K562 (cell line): ENCODE data around the gene TMEM45A. TPM values are rescaled to one million over a fixed set of nuclear protein-coding genes. Genes with fewer than 3 reads are reported as not detected.

ENCODE experiments used
- ZFP1 ChIP-seq: fragments of 450-650 bp; formaldehyde crosslinking; IDR thresholded peaks from 2 replicates; pipeline ENCODE4 v1.4.0; 2020; ENCODE audit warnings: mild to moderate bottlenecking, mixed read lengths
- ZNF407 ChIP-seq: fragments of 450-650 bp; IDR thresholded peaks from 2 replicates; pipeline ENCODE4 v1.6.1; 2016; ENCODE audit warnings: low read depth
- ZNF707 ChIP-seq: fragments of 250-450 bp; sonication (Bioruptor Pico); conservative IDR thresholded peaks from 2 replicates; pipeline ENCODE4 v1.8.0; 2022; ENCODE audit warnings: inconsistent platforms, mild to moderate bottlenecking, moderate library complexity
- polyA plus RNA-seq, 8 experiments: library from polyadenylated mRNA; depleted of rRNA in 4 of 8; stranded (reverse) in 5 of 8; unstranded in 3 of 8; fragments of >200 nt; fragmentation: Nextera tagmentation in 2 of 8; fragmentation: Illumina TruSeq in 1 of 8; extraction: Ambion mirVana in 2 of 8; extraction: Trizol in 1 of 8; gene quantifications; 2 replicates each; pipeline versions ENCODE4 v1.2.1 to v1.2.3, GENCODE V29; 2011 to 2014; ENCODE audit warnings: inconsistent platforms in 1 of 8, missing spikeins in 1 of 8
- total RNA-seq, 7 experiments: library from RNA; depleted of rRNA in 6 of 7; stranded (reverse); fragments of >200 nt in 6 of 7; fragmentation: Illumina TruSeq in 2 of 7; extraction: Trizol in 2 of 7; gene quantifications; 2 replicates each; pipeline versions ENCODE4 v1.2.1 to v1.2.3, GENCODE V29; 2011 to 2021; ENCODE audit warnings: low replicate concordance in 1 of 7

Gene TMEM45A
- total and polyA plus RNA-seq, 9 of the 15 experiments (the other 6 are each of a cell fraction or from before 2014, with no cell fraction given) = 0.41 to 4.1 (median 0.95) TPM

DNA sequence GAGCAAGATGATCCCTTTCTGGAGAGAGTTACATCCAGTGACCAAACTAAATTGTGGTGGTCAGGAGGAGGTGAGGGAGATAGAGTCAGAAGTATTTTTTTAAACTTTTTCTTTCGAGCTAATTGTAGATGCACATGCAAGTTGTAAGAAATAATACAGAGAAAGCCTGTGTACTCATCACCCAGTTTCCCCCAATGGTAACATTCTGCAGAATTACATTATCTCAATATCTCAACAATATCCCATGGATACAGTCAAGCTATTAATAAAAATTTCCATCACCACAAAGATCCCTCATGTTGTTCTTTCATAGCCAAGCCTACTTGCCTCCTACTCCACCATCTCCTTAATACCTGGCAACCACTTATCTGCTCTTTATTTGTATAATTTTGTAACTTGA is 3.3 kb upstream of the TMEM45A start (continued):
- TF ChIP-seq ZNF407 (no peak), ZNF707 (CRISPR knock-in tag) (no peak), ZFP1 (CRISPR knock-in tag) (no peak)
